ENCODE measurements around the gene FCER1G. TPM values are rescaled to one million over a fixed set of nuclear protein-coding genes. Genes with fewer than 3 reads are reported as not detected.

FCER1G gene
- total and polyA plus RNA-seq, 4 donors, result 25.4 to 77.1 (median 39.3) TPM

GRCh38 chr1:161192476-161193465, 22.3 kb upstream of the FCER1G start:
- Histone ChIP-seq H3K9me3 (ENCODE audit: control insufficient read depth in 4 of 4, low read length in 3 of 4) (no peaks in the 10 kb centered on the region), H3K4me3 (ENCODE audit: low read depth in 1 of 3, low read length in 3 of 3) (no peak overlapping the region), H3K36me3 (ENCODE audit: control insufficient read depth in 4 of 4, insufficient read depth in 3 of 4, low read depth in 1 of 4, low read length in 3 of 4) (peaks cover 0 to 5% (median under 1%) of the 10 kb centered on the region in 4 donors), H3K4me1 (ENCODE audit: control insufficient read depth in 4 of 4, insufficient read depth in 4 of 4, low read length in 3 of 4) (peaks cover 9 to 30% (median 18%) of the 10 kb centered on the region in 4 donors), H3K9ac (ENCODE audit: low read depth in 1 of 2, low read length in 2 of 2) (peak overlapping the region in 1 of 2 donors; percentile 28), H3K27ac (ENCODE audit: low read depth in 1 of 2, low read length in 2 of 2) (peak overlapping the region in 1 of 2 donors; percentile 24), H3K27me3 (ENCODE audit: control insufficient read depth in 4 of 4, insufficient read depth in 4 of 4, low read length in 3 of 4) (no peaks in the 10 kb centered on the region)
- DNase-seq (ENCODE audit: low spot score), result peak; percentile 70
- 45% methylated on average over 15 of the region's 15 CpGs for WGBS
- peak; percentile 91 to 95 for TF ChIP-seq RAD21 (IDR thresholded peaks at IDR 0.05)
- TF ChIP-seq RXRA (IDR thresholded peaks at IDR 0.05), result peak in 1 of 2 donors; percentile 35
- TF ChIP-seq ZBTB33 (IDR thresholded peaks at IDR 0.05), result no peak
- peak; percentile 91 for TF ChIP-seq CTCF (IDR thresholded peaks at IDR 0.05; ENCODE audit: low read depth, low read length, missing input control)
- TF ChIP-seq HNF4A (conservative IDR thresholded peaks at IDR 0.05), result peak in 1 of 2 donors; percentile 6
- TF ChIP-seq SP1 (IDR thresholded peaks at IDR 0.05), result no peak

- no peaks in the 10 kb centered on the region for H3K9me3 ChIP-seq (ENCODE audit: control insufficient read depth in 4 of 4, low read length in 3 of 4)
- no peaks in the 10 kb centered on the region for H3K27me3 ChIP-seq (ENCODE audit: control insufficient read depth in 4 of 4, insufficient read depth in 4 of 4, low read length in 3 of 4)
- H3K4me3 ChIP-seq (ENCODE audit: low read depth in 1 of 3, low read length in 3 of 3), result peak overlapping the region in 1 of 3 donors; percentile 21
- H3K36me3 ChIP-seq (ENCODE audit: control insufficient read depth in 4 of 4, insufficient read depth in 3 of 4, low read depth in 1 of 4, low read length in 3 of 4), result peaks cover 0 to 5% (median under 1%) of the 10 kb centered on the region in 4 donors
- H3K4me1 ChIP-seq (ENCODE audit: control insufficient read depth in 4 of 4, insufficient read depth in 4 of 4, low read length in 3 of 4), result peaks cover 9 to 30% (median 18%) of the 10 kb centered on the region in 4 donors
- DNase-seq (ENCODE audit: low spot score), result no peak
- H3K27ac ChIP-seq (ENCODE audit: low read depth in 1 of 2, low read length in 2 of 2), result peak overlapping the region in 1 of 2 donors; percentile 17
- H3K9ac ChIP-seq (ENCODE audit: low read depth in 1 of 2, low read length in 2 of 2), result no peak overlapping the region
- 46% methylated on average over 21 of the region's 21 CpGs for WGBS
- peak in 1 of 2 donors; percentile 9 for TF ChIP-seq JUND (IDR thresholded peaks at IDR 0.05)
- TF ChIP-seq YY1 (IDR thresholded peaks at IDR 0.05), result peak; percentile 97
- TF ChIP-seq CTCF (IDR thresholded peaks at IDR 0.05; ENCODE audit: low read depth, low read length, missing input control), result peak; percentile 37
- peak; percentile 85 to 88 for TF ChIP-seq RXRA (IDR thresholded peaks at IDR 0.05)
- no peak for TF ChIP-seq GABPA (IDR thresholded peaks at IDR 0.05 in 1 of 2, conservative IDR thresholded peaks at IDR 0.05 in 1 of 2)
- TF ChIP-seq, protein P1, sequence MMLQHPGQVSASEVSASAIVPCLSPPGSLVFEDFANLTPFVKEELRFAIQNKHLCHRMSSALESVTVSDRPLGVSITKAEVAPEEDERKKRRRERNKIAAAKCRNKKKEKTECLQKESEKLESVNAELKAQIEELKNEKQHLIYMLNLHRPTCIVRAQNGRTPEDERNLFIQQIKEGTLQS (IDR thresholded peaks at IDR 0.05), result no peak
- TF ChIP-seq NR2F2 (IDR thresholded peaks at IDR 0.05), result peak; percentile 35
- TF ChIP-seq ZBTB33 (IDR thresholded peaks at IDR 0.05), result no peak
- TF ChIP-seq SP1 (IDR thresholded peaks at IDR 0.05), result peak; percentile 92
- no peak for TF ChIP-seq EGR1 (IDR thresholded peaks at IDR 0.05; ENCODE audit: low read depth in 2 of 2)
- TF ChIP-seq TAF1 (conservative IDR thresholded peaks at IDR 0.05), result no peak
- TF ChIP-seq FOXA1 (IDR thresholded peaks at IDR 0.05), result peak; percentile 46
- TF ChIP-seq HNF4A (conservative IDR thresholded peaks at IDR 0.05), result peak; percentile 78 to 85
- TF ChIP-seq, protein P2, sequence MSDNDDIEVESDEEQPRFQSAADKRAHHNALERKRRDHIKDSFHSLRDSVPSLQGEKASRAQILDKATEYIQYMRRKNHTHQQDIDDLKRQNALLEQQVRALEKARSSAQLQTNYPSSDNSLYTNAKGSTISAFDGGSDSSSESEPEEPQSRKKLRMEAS (IDR thresholded peaks at IDR 0.05), result peak; percentile 94
Measured at GRCh38 chr1:161193561-161194235, 21.4 kb upstream of the FCER1G start.
